Left lung (tissue), 10 donors: ENCODE results near the gene HEG1. TPM values are rescaled to one million over a fixed set of nuclear protein-coding genes. Genes with fewer than 3 reads are reported as not detected.

ENCODE experiments used
- ATAC-seq: fragments of 200-7000 bp; cut with Tn5 transposase; one replicate; pipeline ENCODE4 v1.9.1; 2020; ENCODE audit warnings: moderate library complexity
- DNase-seq, 4 donors: peaks; one replicate each; pipeline ENCODE4 v3.0.0-alpha.2; 2013 to 2020
- H3K27ac ChIP-seq, 2 donors: fragments of 200-600 bp; sonication (generic) in 1 of 2; one replicate each; pipeline versions ENCODE4 v1.5.0 to v1.8.0; 2020 to 2021
- H3K27me3 ChIP-seq, 2 donors: fragments of 200-600 bp; sonication (generic) in 1 of 2; one replicate each; pipeline versions ENCODE4 v1.5.0 to v1.8.0; 2020 to 2021
- H3K36me3 ChIP-seq, 2 donors: fragments of 200-600 bp; sonication (generic) in 1 of 2; one replicate each; pipeline versions ENCODE4 v1.5.0 to v1.8.0; 2020 to 2021
- H3K4me1 ChIP-seq, 2 donors: fragments of 200-600 bp; one replicate each; pipeline ENCODE4 v1.8.0; 2021
- H3K4me3 ChIP-seq, 2 donors: fragments of 200-600 bp; sonication (generic) in 1 of 2; one replicate each; pipeline versions ENCODE4 v1.5.0 to v1.8.0; 2020 to 2021; ENCODE audit warnings: mild to moderate bottlenecking in 1 of 2
- H3K9me3 ChIP-seq, 2 donors: fragments of 200-600 bp; sonication (generic) in 1 of 2; one replicate each; pipeline versions ENCODE4 v1.5.0 to v1.8.0; 2020 to 2021
- CTCF ChIP-seq, 2 donors: fragments of 200-600 bp; sonication (generic) in 1 of 2; IDR thresholded peaks; one replicate each; pipeline versions ENCODE4 v1.5.0 to v1.8.0; 2021; ENCODE audit warnings: antibody characterized with exemption in 2 of 2
- intact Hi-C, 2 donors: fragments of 100-400 bp; cut with DNase I; formaldehyde crosslinking; loops; one replicate each; pipeline versions ENCODE4 v1.11.2 to v1.14.2; 2022
- polyA plus RNA-seq, 6 donors: library from polyadenylated mRNA; unstranded; fragments of 120-200 nt; gene quantifications; one replicate each; pipeline ENCODE4 v1.2.1, GENCODE V29; 2013; ENCODE audit not compliant: insufficient read length in 6 of 6
- total RNA-seq, 2 donors: library from RNA; stranded (reverse); fragmentation: NEBNext Ultra II Directional; extraction: Animal tissue kit (Norgen Biotek cat#: 25700); gene quantifications; one replicate each; pipeline ENCODE4 v1.2.1, GENCODE V29; 2021
- donor health status: DM: no; HTN: yes; CAD: no.
- donor health status: DM: no; HTN: no; CAD: no.

Gene HEG1
- total and polyA plus RNA-seq, 8 donors, result 43.8 to 132 (median 58.2) TPM

- DNase-seq (no peak), ATAC-seq (no peak)
- Histone ChIP-seq H3K27me3 (no peaks in the 10 kb centered on the region), H3K36me3 (peaks cover 0 to 81% of the 10 kb centered on the region in 2 donors), H3K27ac (no peak overlapping the region), H3K4me3 (no peak overlapping the region), H3K4me1 (peaks cover 0 to 5% of the 10 kb centered on the region in 2 donors), H3K9me3 (no peaks in the 10 kb centered on the region)
- no peak for TF ChIP-seq CTCF (IDR thresholded peaks at IDR 0.05)
- intact Hi-C loops, result no loop called here
Measured at GRCh38 chr3:125011941-125012340, 43.9 kb downstream of the HEG1 start.

GRCh38 chr3:125010393-125010792 is 45.4 kb downstream of the HEG1 start:
- Histone ChIP-seq H3K4me1 (peaks cover 0 to 16% of the 10 kb centered on the region in 2 donors), H3K36me3 (peaks cover 0 to 89% of the 10 kb centered on the region in 2 donors), H3K4me3 (no peak overlapping the region), H3K9me3 (no peaks in the 10 kb centered on the region), H3K27me3 (no peaks in the 10 kb centered on the region), H3K27ac (peak overlapping the region in 1 of 2 donors; percentile 0)
- no peak for ATAC-seq
- TF ChIP-seq CTCF (IDR thresholded peaks at IDR 0.05), result no peak
- no peak for DNase-seq
- intact Hi-C loops, result no loop called here

DNA sequence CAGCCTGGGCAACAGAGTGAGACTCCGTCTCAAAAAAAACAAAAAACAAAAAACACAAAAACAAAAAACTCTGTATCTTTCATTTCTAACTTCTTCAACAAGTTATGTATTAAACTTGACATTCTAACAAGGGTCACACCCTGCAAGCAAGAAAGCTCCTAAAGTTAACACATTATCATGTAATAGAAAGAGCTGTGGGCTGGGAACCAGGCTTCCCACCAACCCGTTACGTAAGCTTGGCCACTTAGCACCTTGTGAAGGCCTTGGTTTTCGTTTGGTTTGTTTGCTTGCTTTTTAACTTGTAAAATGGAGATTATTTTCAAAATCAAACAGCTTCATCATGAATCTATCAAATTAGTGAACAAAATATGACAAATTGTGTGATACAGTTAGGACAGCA is 47.0 kb downstream of the HEG1 start:
- intact Hi-C loops, result no loop called here
- no peak for TF ChIP-seq CTCF (IDR thresholded peaks at IDR 0.05)
- Histone ChIP-seq H3K4me1 (peaks cover 0 to 25% of the 10 kb centered on the region in 2 donors), H3K4me3 (no peak overlapping the region), H3K9me3 (no peaks in the 10 kb centered on the region), H3K36me3 (peaks cover 0 to 91% of the 10 kb centered on the region in 2 donors), H3K27ac (no peak overlapping the region), H3K27me3 (no peaks in the 10 kb centered on the region)
- ATAC-seq, result no peak
- no peak for DNase-seq

DNA sequence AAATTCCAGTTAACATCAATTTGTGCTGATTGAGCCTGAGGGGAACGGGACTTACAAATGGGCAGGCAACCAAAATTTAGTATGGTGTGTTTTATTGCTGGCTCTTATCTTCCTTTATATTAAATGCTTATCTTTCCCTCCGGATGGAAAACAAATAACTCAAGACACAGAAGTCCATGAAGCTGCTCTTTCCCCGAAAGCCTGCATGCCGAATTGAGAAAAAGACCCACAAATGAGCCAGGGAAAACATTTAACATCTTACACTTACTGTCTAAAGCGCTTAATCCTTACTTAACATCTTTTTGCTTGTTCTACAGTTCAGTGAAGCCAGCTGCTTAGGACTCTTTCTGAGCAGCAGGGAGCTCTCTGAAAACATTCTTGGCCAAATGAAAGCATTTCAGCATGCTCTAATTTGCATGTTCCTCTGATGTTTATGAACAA is 49.5 kb downstream of the HEG1 start:
- ATAC-seq (no peak), DNase-seq (peak in 2 of 4 donors; percentile 49 to 54)
- peak overlapping the region in 1 of 2 donors; percentile 25 for H3K27ac ChIP-seq
- intact Hi-C loops, result no loop called here
- no peaks in the 10 kb centered on the region for H3K27me3 ChIP-seq
- no peak for TF ChIP-seq CTCF (IDR thresholded peaks at IDR 0.05)
- H3K4me1 ChIP-seq, result peaks cover 0 to 37% of the 10 kb centered on the region in 2 donors
- no peaks in the 10 kb centered on the region for H3K9me3 ChIP-seq
- peaks cover 0 to 88% of the 10 kb centered on the region in 2 donors for H3K36me3 ChIP-seq
- no peak overlapping the region for H3K4me3 ChIP-seq

DNA sequence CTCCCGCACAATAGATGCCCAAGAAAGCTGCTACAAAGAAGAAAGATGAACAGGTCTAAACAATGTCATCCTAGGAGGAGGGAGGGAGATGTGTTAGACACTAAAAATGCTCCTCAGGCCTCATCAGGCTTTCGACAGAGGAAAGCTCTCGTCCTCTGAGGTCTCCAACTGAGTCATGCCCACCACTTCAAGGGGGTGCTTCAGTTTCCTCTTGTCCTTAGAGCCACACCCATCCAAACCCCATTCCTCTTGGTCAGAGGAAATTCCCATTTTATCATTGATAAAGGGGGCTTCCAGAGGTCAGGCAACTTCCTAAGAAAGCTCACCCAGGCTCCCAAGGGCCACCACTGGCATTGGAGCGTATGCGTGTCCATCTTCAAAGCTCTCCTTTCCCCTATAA is 50.1 kb downstream of the HEG1 start:
- Histone ChIP-seq H3K9me3 (no peaks in the 10 kb centered on the region), H3K27ac (peak overlapping the region in 1 of 2 donors; percentile 25), H3K36me3 (peaks cover 0 to 90% of the 10 kb centered on the region in 2 donors), H3K4me3 (no peak overlapping the region), H3K4me1 (peaks cover 0 to 37% of the 10 kb centered on the region in 2 donors), H3K27me3 (no peaks in the 10 kb centered on the region)
- TF ChIP-seq CTCF (IDR thresholded peaks at IDR 0.05), result no peak
- intact Hi-C loops, result no loop called here
- ATAC-seq (no peak), DNase-seq (no peak)
